ENCODE measurements around the gene DHRS12.
A peak's percentile ranks its signal among the peaks of the same experiment; 100 is the strongest.

The DHRS12 gene

DNA sequence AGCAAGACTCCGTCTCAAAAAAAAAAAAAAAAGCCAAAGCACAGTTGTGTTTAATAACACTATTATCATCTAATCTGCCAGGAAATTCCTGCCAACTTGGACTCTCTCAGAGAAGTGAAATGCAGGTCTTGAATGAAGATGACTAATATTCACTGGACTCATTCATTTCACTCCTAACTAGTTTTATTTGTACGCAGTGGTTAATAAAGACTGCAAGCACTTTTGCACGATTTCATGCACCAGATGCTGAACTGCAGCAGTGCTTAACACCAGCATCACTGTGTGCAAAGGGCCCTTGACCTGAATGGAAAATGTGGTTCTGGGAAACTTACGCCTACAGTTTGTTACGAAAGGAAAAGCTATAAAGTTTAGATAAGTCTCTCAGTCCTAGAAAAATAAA lies 63.3 kb downstream of the DHRS12 start:
- H3K4me1 ChIP-seq (ENCODE audit: control insufficient read depth in 1 of 2, insufficient read depth in 1 of 2, low read depth in 1 of 2, low read length in 1 of 2) = peaks cover 7 to 20% of the 10 kb centered on the region in 2 experiments
- H3K27ac ChIP-seq = no peak overlapping the region
- TF ChIP-seq, protein P1, sequence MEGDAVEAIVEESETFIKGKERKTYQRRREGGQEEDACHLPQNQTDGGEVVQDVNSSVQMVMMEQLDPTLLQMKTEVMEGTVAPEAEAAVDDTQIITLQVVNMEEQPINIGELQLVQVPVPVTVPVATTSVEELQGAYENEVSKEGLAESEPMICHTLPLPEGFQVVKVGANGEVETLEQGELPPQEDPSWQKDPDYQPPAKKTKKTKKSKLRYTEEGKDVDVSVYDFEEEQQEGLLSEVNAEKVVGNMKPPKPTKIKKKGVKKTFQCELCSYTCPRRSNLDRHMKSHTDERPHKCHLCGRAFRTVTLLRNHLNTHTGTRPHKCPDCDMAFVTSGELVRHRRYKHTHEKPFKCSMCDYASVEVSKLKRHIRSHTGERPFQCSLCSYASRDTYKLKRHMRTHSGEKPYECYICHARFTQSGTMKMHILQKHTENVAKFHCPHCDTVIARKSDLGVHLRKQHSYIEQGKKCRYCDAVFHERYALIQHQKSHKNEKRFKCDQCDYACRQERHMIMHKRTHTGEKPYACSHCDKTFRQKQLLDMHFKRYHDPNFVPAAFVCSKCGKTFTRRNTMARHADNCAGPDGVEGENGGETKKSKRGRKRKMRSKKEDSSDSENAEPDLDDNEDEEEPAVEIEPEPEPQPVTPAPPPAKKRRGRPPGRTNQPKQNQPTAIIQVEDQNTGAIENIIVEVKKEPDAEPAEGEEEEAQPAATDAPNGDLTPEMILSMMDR (IDR thresholded peaks at IDR 0.05) = no peak
- H3K27me3 ChIP-seq = no peaks in the 10 kb centered on the region
- H3K4me3 ChIP-seq (ENCODE audit: low read depth in 1 of 2, low read length in 1 of 2) = no peak overlapping the region
- no peaks in the 10 kb centered on the region for H3K9me3 ChIP-seq
- H3K36me3 ChIP-seq = peaks cover 60% of the 10 kb centered on the region

DNA sequence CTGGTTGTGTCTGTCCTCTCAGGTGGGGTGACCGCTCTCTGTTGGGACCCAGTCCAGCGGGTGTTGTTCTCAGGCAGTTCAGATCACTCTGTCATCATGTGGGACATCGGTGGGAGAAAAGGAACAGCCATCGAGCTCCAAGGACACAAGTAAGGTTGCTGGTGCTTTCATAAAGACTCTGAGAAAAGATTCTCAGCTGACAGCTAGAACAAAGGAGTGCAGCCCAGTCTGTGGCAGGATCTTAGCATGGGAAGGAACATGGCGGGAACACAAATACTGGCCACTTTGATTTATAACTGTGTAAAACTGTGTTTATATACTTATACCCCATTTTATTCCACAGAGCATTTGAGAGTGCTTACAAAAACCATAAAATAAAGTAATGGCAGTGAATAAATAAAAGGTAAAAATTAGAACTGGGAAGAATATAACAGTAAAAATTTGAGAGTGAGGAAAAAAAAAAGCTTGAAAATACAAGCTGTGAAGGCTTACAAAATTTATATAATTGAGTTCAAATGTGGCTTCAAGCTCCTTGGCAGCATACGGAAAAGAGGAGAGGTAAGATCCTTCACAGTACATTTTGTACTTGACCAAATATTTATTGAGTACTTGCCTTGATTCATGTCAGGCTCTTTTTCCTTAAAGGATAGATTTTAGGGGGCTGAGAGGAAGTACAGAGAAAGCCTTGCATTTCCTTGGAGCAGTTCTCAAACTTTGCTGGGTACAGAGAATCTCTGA lies 64.8 kb downstream of the DHRS12 start:
- Histone ChIP-seq H3K4me3 (ENCODE audit: low read depth in 1 of 2, low read length in 1 of 2) (no peak overlapping the region), H3K27ac (peak overlapping the region; percentile 60), H3K36me3 (peaks cover 55% of the 10 kb centered on the region), H3K27me3 (no peaks in the 10 kb centered on the region), H3K9me3 (no peaks in the 10 kb centered on the region), H3K4me1 (ENCODE audit: control insufficient read depth in 1 of 2, insufficient read depth in 1 of 2, low read depth in 1 of 2, low read length in 1 of 2) (peaks cover 11 to 29% of the 10 kb centered on the region in 2 experiments)
- TF ChIP-seq, protein P1 (IDR thresholded peaks at IDR 0.05) = no peak

DNA sequence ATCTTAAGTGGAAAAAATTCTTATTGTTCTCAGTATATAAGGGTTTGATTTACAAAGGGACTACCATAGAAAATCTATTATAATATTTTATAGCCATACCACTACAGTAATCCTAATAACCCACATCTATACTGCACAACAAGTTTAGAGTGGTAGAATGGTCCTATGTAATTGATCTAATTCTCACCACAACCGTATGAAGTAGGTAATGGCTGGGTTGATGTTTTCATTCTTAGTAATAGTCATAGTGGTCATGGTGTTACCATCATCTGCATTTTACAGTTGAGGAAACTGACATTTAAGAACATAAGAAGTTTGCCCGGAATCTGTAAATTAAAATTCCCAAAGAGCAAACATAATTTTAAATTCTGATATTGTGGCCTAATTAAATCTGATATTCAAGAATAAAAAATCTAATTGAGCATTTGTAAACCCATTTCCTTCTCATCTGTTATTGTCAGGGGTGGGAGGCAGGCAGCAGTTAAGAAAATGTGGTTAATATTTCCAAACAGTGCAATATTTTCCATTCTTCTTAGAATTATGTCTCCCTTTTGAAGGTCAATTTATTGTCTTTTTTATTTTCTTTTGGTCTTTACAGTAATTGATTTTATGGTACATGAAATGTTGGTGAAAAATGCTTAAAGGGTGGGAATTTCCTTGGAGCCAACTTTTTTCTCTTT lies 65.6 kb downstream of the DHRS12 start:
- H3K4me1 ChIP-seq (ENCODE audit: control insufficient read depth in 1 of 2, insufficient read depth in 1 of 2, low read depth in 1 of 2, low read length in 1 of 2) = peaks cover 19 to 37% of the 10 kb centered on the region in 2 experiments
- TF ChIP-seq, protein P1 (IDR thresholded peaks at IDR 0.05) = no peak
- no peak overlapping the region for H3K27ac ChIP-seq
- H3K9me3 ChIP-seq = no peaks in the 10 kb centered on the region
- H3K27me3 ChIP-seq = no peaks in the 10 kb centered on the region
- H3K36me3 ChIP-seq = peaks cover 46% of the 10 kb centered on the region
- no peak overlapping the region for H3K4me3 ChIP-seq (ENCODE audit: low read depth in 1 of 2, low read length in 1 of 2)

DNA sequence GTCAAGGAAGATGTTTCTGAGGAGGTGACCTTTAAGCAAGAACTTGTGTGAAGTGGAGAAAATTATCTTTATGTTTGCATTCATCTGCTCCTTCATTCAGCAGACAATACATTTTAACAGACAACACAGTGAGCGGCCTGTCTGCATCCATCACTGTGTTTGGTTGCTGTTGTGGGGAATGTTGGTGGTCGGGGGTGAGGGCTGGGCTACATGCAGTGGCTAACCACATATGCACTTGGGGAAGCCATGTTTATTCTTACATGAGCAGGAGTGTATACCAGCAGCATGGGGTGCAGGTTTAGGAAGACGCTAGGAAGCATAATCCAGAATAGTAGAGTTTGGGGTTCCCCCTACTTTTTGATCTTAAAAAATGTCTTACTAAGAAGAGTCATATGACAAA lies 66.4 kb downstream of the DHRS12 start:
- Histone ChIP-seq H3K36me3 (peaks cover 40% of the 10 kb centered on the region), H3K27me3 (no peaks in the 10 kb centered on the region), H3K4me1 (ENCODE audit: control insufficient read depth in 1 of 2, insufficient read depth in 1 of 2, low read depth in 1 of 2, low read length in 1 of 2) (peaks cover 22 to 41% of the 10 kb centered on the region in 2 experiments), H3K9me3 (no peaks in the 10 kb centered on the region), H3K4me3 (ENCODE audit: low read depth in 1 of 2, low read length in 1 of 2) (no peak overlapping the region), H3K27ac (no peak overlapping the region)
- TF ChIP-seq, protein P1 (IDR thresholded peaks at IDR 0.05) = no peak

DNA sequence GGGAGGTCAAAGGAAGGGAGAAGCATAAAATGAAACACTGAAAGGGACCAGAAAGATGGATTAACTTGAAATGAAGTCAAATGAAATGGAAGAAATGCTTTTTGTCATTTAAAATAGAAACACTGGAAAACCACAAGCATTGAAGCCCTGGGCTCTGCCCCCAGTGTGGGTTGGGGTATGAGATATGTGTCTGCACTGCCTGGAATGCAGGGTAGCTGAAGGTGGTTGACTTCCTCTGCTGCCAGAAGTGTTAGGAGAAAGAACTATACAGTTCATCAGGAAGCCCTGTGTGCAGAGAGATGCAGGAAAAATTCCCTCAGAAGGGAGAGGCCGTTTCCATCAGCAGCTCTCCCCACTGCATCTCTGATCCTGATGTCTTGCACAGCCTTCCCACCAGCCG lies 69.2 kb downstream of the DHRS12 start:
- H3K9me3 ChIP-seq = no peaks in the 10 kb centered on the region

More for the DNA sequence above, 69.2 kb downstream of the DHRS12 start:
- Histone ChIP-seq H3K4me3 (ENCODE audit: low read depth in 1 of 2, low read length in 1 of 2) (no peak overlapping the region), H3K4me1 (ENCODE audit: control insufficient read depth in 1 of 2, insufficient read depth in 1 of 2, low read depth in 1 of 2, low read length in 1 of 2) (peaks cover 18 to 35% of the 10 kb centered on the region in 2 experiments), H3K27me3 (no peaks in the 10 kb centered on the region), H3K36me3 (peaks cover 24% of the 10 kb centered on the region), H3K27ac (peak overlapping the region; percentile 1)
- TF ChIP-seq, protein P1 (IDR thresholded peaks at IDR 0.05) = no peak

Data from neutrophil (primary cell).